Esophagus muscularis mucosa (tissue), 4 donors: Measurements from ENCODE around the gene LCMT2. TPM values are rescaled to one million over a fixed set of nuclear protein-coding genes. Genes with fewer than 3 reads are reported as not detected.
"Not testable (repeated sequence)": the region's sequence is repeated elsewhere in the genome, so short reads cannot be mapped to it uniquely, and the experiment has no call there.

Experiments
- DNase-seq: peaks from one replicate; pipeline ENCODE4 v3.0.0-alpha.2; 2017; ENCODE audit errors: extremely low spot score
- H3K27ac ChIP-seq, 4 donors: fragments of 200-600 bp; sonication (generic); replicated peaks in 1 of 4; 1 replicate in 3 of 4; 2 replicates in 1 of 4; pipeline ENCODE4 v1.5.1; 2016 to 2019; ENCODE audit warnings: mild to moderate bottlenecking in 1 of 4
- H3K27me3 ChIP-seq, 4 donors: fragments of 200-600 bp; sonication (generic); one replicate each; pipeline versions ENCODE4 v1.5.1 to v1.6.0; 2016 to 2019
- H3K36me3 ChIP-seq, 4 donors: fragments of 200-600 bp; sonication (generic); one replicate each; pipeline ENCODE4 v1.5.1; 2016 to 2019
- H3K4me1 ChIP-seq, 4 donors: fragments of 200-600 bp; sonication (generic); one replicate each; pipeline ENCODE4 v1.5.1; 2016 to 2019
- H3K4me3 ChIP-seq, 4 donors: fragments of 200-600 bp; sonication (generic); 1 replicate in 2 of 4; 2 replicates in 2 of 4; pipeline ENCODE4 v1.5.1; 2016 to 2019; ENCODE audit warnings: mild to moderate bottlenecking in 4 of 4, moderate library complexity in 1 of 4
- H3K9me3 ChIP-seq, 4 donors: fragments of 200-600 bp; sonication (generic); 1 replicate in 3 of 4; 2 replicates in 1 of 4; pipeline ENCODE4 v1.5.1; 2016 to 2019
- CTCF ChIP-seq, 3 experiments: fragments of 200-600 bp in 2 of 3; fragments of 450-650 bp in 1 of 3; sonication (generic) in 2 of 3; IDR thresholded peaks; one replicate each; pipeline ENCODE4 v1.5.1; 2017 to 2019; ENCODE audit warnings: antibody characterized with exemption in 3 of 3, mild to moderate bottlenecking in 2 of 3, moderate library complexity in 1 of 3
- EP300 ChIP-seq: sonication (generic); formaldehyde crosslinking; IDR thresholded peaks from one replicate; pipeline ENCODE4 v1.6.1; 2017; ENCODE audit warnings: antibody characterized with exemption
- POLR2A ChIP-seq: fragments of 450-650 bp; IDR thresholded peaks from one replicate; pipeline ENCODE4 v1.6.1; 2017; ENCODE audit warnings: antibody characterized with exemption, moderate library complexity, mild to moderate bottlenecking, low read depth
- POLR2AphosphoS5 ChIP-seq, 2 donors: sonication (generic); formaldehyde crosslinking; IDR thresholded peaks; one replicate each; pipeline ENCODE4 v1.6.1; 2017; ENCODE audit warnings: antibody characterized with exemption in 2 of 2
- WGBS: methylation state at CpG from one replicate; pipeline ENCODE4 v1.1.5; 2018; 5-methylcytosine and 5-hydroxymethylcytosine counted together
- intact Hi-C: fragments of 100-400 bp; cut with DNase I; formaldehyde crosslinking; loops from one replicate; pipeline ENCODE4 v1.15.1; 2023
- total RNA-seq, 4 donors: library from RNA; depleted of rRNA; stranded (reverse); fragments of >200 nt; gene quantifications; one replicate each; pipeline versions ENCODE4 v1.1.0 to v1.2.1, GENCODE V29; 2016

LCMT2 gene
- total RNA-seq, 4 donors from 2014 or later: 5.4 to 9.3 (median 7.1) TPM

DNA sequence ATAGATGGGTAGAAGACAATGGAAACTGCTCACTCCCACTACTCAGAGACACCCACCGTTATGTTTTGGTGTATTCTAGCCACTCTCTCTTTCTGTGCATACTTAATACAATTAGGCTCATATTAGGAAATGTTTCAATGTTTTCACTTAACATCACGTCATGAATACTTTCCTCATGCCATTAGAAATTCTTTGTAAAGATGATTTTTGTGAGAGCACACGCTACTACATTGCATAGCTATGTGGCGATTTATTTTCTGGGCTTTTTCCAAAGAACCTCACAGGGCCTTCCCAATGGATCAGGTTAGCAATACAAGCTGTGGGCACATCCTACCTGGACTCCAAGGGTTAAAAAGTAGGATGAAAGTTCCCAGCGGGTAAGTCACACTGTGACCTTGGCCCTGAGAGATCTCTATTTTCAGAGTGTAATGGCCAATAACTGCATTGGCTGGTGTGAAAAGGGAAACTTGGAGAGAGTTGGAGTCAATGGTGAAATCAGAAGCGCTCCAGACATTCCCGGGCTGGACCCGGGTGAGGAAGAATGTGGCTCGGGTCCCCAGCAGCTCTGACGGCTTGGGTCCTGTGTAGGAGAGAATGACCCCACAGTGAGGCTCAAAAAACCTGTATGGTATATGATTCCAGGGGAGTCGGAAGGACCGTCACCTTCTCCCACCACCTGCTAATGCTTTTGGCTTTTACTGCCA lies 37.8 kb downstream of the LCMT2 start:
- intact Hi-C loops: no loop called here
- H3K36me3 ChIP-seq: no peaks in the 10 kb centered on the region
- 78% methylated on average over 12 of the region's 12 CpGs for WGBS
- no peak overlapping the region for H3K27ac ChIP-seq
- peaks cover 0 to 12% (median 5%) of the 10 kb centered on the region in 4 donors for H3K4me1 ChIP-seq
- DNase-seq: no peak
- TF ChIP-seq POLR2A (no peak), POLR2AphosphoS5 (IDR thresholded peaks at IDR 0.05) (no peak), EP300 (no peak), CTCF (IDR thresholded peaks at IDR 0.05) (no peak)
- H3K9me3 ChIP-seq: no peaks in the 10 kb centered on the region
- H3K4me3 ChIP-seq: no peak overlapping the region
- H3K27me3 ChIP-seq: peaks cover 0 to 47% (median 8%) of the 10 kb centered on the region in 4 donors

DNA sequence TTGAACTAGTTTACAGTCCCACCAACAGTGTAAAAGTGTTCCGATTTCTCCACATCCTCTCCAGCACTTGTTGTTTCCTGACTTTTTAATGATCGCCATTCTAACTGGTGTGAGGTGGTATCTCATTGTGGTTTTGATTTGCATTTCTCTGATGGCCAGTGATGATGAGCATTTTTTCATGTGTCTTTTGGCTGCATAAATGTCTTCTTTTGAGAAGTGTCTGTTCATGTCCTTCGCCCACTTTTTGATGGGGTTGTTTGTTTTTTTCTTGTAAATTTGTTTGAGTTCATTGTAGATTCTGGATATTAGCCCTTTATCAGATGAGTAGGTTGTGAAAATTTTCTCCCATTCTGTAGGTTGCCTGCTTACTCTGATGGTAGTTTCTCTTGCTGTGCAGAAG lies 40.7 kb downstream of the LCMT2 start:
- not testable (repeated sequence) for H3K4me3 ChIP-seq

GRCh38 chr15:43287254-43287653 lies 43.1 kb downstream of the LCMT2 start:
- Histone ChIP-seq H3K27me3 (no peaks in the 10 kb centered on the region), H3K4me1 (peaks cover 0 to 3% (median 0%) of the 10 kb centered on the region in 4 donors), H3K9me3 (no peaks in the 10 kb centered on the region), H3K4me3 (no peak overlapping the region), H3K27ac (no peak overlapping the region), H3K36me3 (no peaks in the 10 kb centered on the region)
- intact Hi-C loops: loop anchor here (5.0 kb wide), 2 partner anchors 65 to 100 kb away; partner anchors contain the start of genes CCNDBP1 and EPB42
- no peak for TF ChIP-seq POLR2A
- TF ChIP-seq EP300: no peak
- no peak for TF ChIP-seq POLR2AphosphoS5 (IDR thresholded peaks at IDR 0.05)
- no peak for TF ChIP-seq CTCF (IDR thresholded peaks at IDR 0.05)
- WGBS: 80% methylated on average over 15 of the region's 15 CpGs
- DNase-seq: no peak

More for the DNA sequence above, 40.7 kb downstream of the LCMT2 start:
- not testable (repeated sequence) for DNase-seq, H3K36me3 ChIP-seq, H3K9me3 ChIP-seq, H3K27ac ChIP-seq
- intact Hi-C loops: loop anchor here (5.0 kb wide), 2 partner anchors 67 to 102 kb away; partner anchors contain the start of genes CCNDBP1 and EPB42
- WGBS: 92% methylated on average over 2 of the region's 3 CpGs
- peaks cover 0 to 16% (median 5%) of the 10 kb centered on the region in 4 donors for H3K4me1 ChIP-seq
- peaks cover 0 to 21% (median 0%) of the 10 kb centered on the region in 4 donors for H3K27me3 ChIP-seq

DNA sequence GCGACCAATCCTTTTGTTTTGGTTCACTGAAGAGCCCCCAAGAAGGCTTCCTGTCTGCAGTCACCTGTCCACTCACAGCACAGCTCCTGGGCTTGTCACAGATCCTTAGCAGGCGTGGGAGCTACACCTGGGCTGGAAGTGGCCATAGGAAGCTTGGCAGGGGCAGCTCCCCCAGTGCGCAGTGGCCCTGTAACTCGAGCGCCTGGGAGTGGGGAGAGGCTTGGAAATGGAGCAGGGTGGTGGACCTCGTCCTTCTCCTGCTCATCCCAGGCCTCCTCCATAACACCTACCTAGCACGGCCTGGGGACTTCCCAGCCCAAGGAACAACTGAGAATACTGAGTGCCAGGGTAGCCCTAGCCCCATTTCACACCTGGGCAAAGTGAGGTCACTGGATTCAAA lies 44.3 kb downstream of the LCMT2 start:
- WGBS: 58% methylated on average over 7 of the region's 7 CpGs
- no peaks in the 10 kb centered on the region for H3K27me3 ChIP-seq
- no peak overlapping the region for H3K4me3 ChIP-seq
- H3K36me3 ChIP-seq: no peaks in the 10 kb centered on the region
- H3K27ac ChIP-seq: no peak overlapping the region
- TF ChIP-seq POLR2AphosphoS5 (IDR thresholded peaks at IDR 0.05) (no peak), POLR2A (no peak), CTCF (IDR thresholded peaks at IDR 0.05) (no peak), EP300 (no peak)
- DNase-seq: no peak
- H3K4me1 ChIP-seq: peaks cover 0 to 3% (median 0%) of the 10 kb centered on the region in 4 donors
- no peaks in the 10 kb centered on the region for H3K9me3 ChIP-seq
- intact Hi-C loops: loop anchor here (5.0 kb wide), 2 partner anchors 64 to 99 kb away; partner anchors contain the start of genes CCNDBP1 and EPB42

DNA sequence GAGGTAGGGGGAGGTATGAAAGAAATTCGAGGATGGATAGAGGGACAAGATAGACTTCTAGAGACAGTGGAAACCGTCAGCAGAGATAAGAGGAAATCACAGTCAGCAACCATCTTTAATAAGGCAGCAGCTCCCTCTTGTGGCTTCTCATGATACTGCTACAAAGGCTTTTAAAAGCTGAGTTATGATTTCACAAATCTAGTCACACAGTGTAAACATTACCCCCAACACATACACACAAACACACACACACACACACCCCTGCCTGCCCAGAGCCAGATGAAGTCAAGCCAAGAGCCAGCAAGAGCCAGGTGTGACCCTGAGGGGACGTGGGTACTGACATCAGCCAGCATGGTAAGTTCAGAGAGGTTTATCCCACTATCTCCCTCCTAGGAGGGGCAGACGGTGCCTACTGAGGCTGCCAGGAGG lies 44.8 kb downstream of the LCMT2 start:
- Histone ChIP-seq H3K9me3 (no peaks in the 10 kb centered on the region), H3K27me3 (no peaks in the 10 kb centered on the region), H3K4me3 (no peak overlapping the region), H3K4me1 (peaks cover 0 to 3% (median 0%) of the 10 kb centered on the region in 4 donors), H3K36me3 (no peaks in the 10 kb centered on the region), H3K27ac (no peak overlapping the region)
- TF ChIP-seq POLR2AphosphoS5 (IDR thresholded peaks at IDR 0.05) (no peak), POLR2A (no peak), CTCF (IDR thresholded peaks at IDR 0.05) (peak; percentile 76 to 90 (median 83))
- intact Hi-C loops: loop anchor here (5.0 kb wide), 2 partner anchors 63 to 98 kb away; partner anchors contain the start of genes CCNDBP1 and EPB42
- DNase-seq: no peak
- WGBS: 13% methylated on average over 4 of the region's 4 CpGs
